HG02623 (cell line): ENCODE results near the gene BPNT1.
"Not testable (repeated sequence)": the region's sequence is repeated elsewhere in the genome, so short reads cannot be mapped to it uniquely, and the experiment has no call there.

ENCODE experiments used
- ATAC-seq: cut with Tn5 transposase; IDR thresholded peaks from one replicate; pipeline ENCODE4 v1.9.1; 2021; ENCODE audit warnings: moderate library complexity; ENCODE audit not compliant: unreplicated experiment

The BPNT1 gene

GRCh38 chr1:220084460-220084859 is 5.1 kb downstream of the BPNT1 start:
- no peak for ATAC-seq

GRCh38 chr1:220077887-220078286 is 11.7 kb downstream of the BPNT1 start:
- no peak for ATAC-seq

GRCh38 chr1:220076861-220077762 is 12.5 kb downstream of the BPNT1 start:
- ATAC-seq: no peak

GRCh38 chr1:220067269-220068204 is 22.1 kb downstream of the BPNT1 start:
- no peak for ATAC-seq

- ATAC-seq: no peak
Observed at GRCh38 chr1:220062629-220063028, 27.0 kb downstream of the BPNT1 start.

GRCh38 chr1:220060876-220061275 is 28.7 kb downstream of the BPNT1 start:
- ATAC-seq: no peak

GRCh38 chr1:220056374-220056773 is 33.2 kb downstream of the BPNT1 start:
- ATAC-seq: no peak

GRCh38 chr1:220046052-220046930 is 43.3 kb downstream of the BPNT1 start, which contains the start of gene EPRS1:
Gene EPRS1 (minus strand): TSS chr1:220046505. CDS start chr1:220046388, 117 bp downstream.
- ATAC-seq: peak; percentile 99

GRCh38 chr1:220045356-220046051 is 44.1 kb downstream of the BPNT1 start:
- ATAC-seq: no peak

GRCh38 chr1:220044678-220045355 is 44.8 kb downstream of the BPNT1 start:
- no peak for ATAC-seq

- no peak for ATAC-seq
Observed at GRCh38 chr1:220043646-220044045, 45.9 kb downstream of the BPNT1 start.

- no peak for ATAC-seq
Observed at GRCh38 chr1:220040028-220040596, 49.5 kb downstream of the BPNT1 start.

- ATAC-seq: no peak
Observed at GRCh38 chr1:220038640-220039039, 50.9 kb downstream of the BPNT1 start.

GRCh38 chr1:220037810-220038209 is 51.8 kb downstream of the BPNT1 start:
- ATAC-seq: not testable (repeated sequence)

GRCh38 chr1:220032911-220033310 is 56.7 kb downstream of the BPNT1 start:
- ATAC-seq: no peak

GRCh38 chr1:220031287-220031686 is 58.3 kb downstream of the BPNT1 start:
- ATAC-seq: no peak

- no peak for ATAC-seq
Observed at GRCh38 chr1:220028346-220028895, 61.2 kb downstream of the BPNT1 start.

- ATAC-seq: no peak
Observed at GRCh38 chr1:220019071-220019470, 70.5 kb downstream of the BPNT1 start.

GRCh38 chr1:220013497-220013896 is 76.1 kb downstream of the BPNT1 start:
- ATAC-seq: peak; percentile 60
